Fibroblast of lung (primary cell): ENCODE measurements around the gene MORF4L2. TPM values are rescaled to one million over a fixed set of nuclear protein-coding genes. Genes with fewer than 3 reads are reported as not detected.

Experiments
- DNase-seq, 2 donors: peaks; one replicate each; pipeline versions ENCODE4 v3.0.0 to v3.0.0-alpha.2; 2010; ENCODE audit warnings: low read depth in 2 of 2
- H2AFZ ChIP-seq: 2 replicates; pipeline ENCODE4 v1.5.1; 2012; ENCODE audit warnings: low read length, control low read depth, inconsistent platforms
- H3K27ac ChIP-seq: 2 replicates; pipeline ENCODE4 v1.5.1; 2011; ENCODE audit warnings: low read length, control low read depth; ENCODE audit not compliant: insufficient read depth
- H3K27me3 ChIP-seq: 2 replicates; pipeline ENCODE4 v1.5.1; 2011; ENCODE audit warnings: mild to moderate bottlenecking, low read length; ENCODE audit not compliant: control insufficient read depth, insufficient read depth
- H3K36me3 ChIP-seq: 2 replicates; pipeline ENCODE4 v1.5.1; 2011; ENCODE audit warnings: low read length; ENCODE audit not compliant: control insufficient read depth, insufficient read depth
- H3K4me1 ChIP-seq: 2 replicates; pipeline ENCODE4 v1.5.1; 2011; ENCODE audit warnings: low read length; ENCODE audit not compliant: control insufficient read depth, insufficient read depth; ENCODE audit errors: extremely low read depth
- H3K4me2 ChIP-seq: 2 replicates; pipeline ENCODE4 v1.5.1; 2011; ENCODE audit warnings: low read length, control low read depth; ENCODE audit not compliant: insufficient read depth; ENCODE audit errors: extremely low read depth
- H3K4me3 ChIP-seq, 4 experiments: fragments of 200-600 bp in 1 of 4; sonication (generic) in 1 of 4; replicated peaks in 1 of 4; 2 replicates each; pipeline ENCODE4 v1.5.1; 2011 to 2016; ENCODE audit warnings: low read length in 4 of 4, low read depth in 3 of 4, mild to moderate bottlenecking in 3 of 4, control low read depth in 2 of 4, inconsistent platforms in 1 of 4, mixed read lengths in 1 of 4; ENCODE audit not compliant: insufficient read depth in 1 of 4; ENCODE audit errors: control extremely low read depth in 1 of 4
- H3K79me2 ChIP-seq: 2 replicates; pipeline ENCODE4 v1.5.1; 2012; ENCODE audit warnings: mild to moderate bottlenecking, low read length, inconsistent platforms; ENCODE audit not compliant: control insufficient read depth, insufficient read depth
- H3K9ac ChIP-seq: 2 replicates; pipeline ENCODE4 v1.5.1; 2011; ENCODE audit warnings: mild to moderate bottlenecking, low read length, control low read depth; ENCODE audit not compliant: insufficient read depth
- H3K9me3 ChIP-seq: 2 replicates; pipeline ENCODE4 v1.5.1; 2012; ENCODE audit warnings: low read depth, low read length; ENCODE audit not compliant: control insufficient read depth, insufficient read depth
- H4K20me1 ChIP-seq: 2 replicates; pipeline ENCODE4 v1.5.1; 2011; ENCODE audit warnings: low read length; ENCODE audit not compliant: control insufficient read depth, insufficient read depth; ENCODE audit errors: extremely low read depth
- CTCF ChIP-seq, 2 donors: IDR thresholded peaks in 1 of 2; conservative IDR thresholded peaks in 1 of 2; 1 replicate in 1 of 2; 2 replicates in 1 of 2; pipeline ENCODE4 v1.5.1; 2011 to 2012; ENCODE audit warnings: low read length in 2 of 2, control low read depth in 1 of 2, inconsistent platforms in 1 of 2, low read depth in 1 of 2, mild to moderate bottlenecking in 1 of 2
- EZH2 ChIP-seq: IDR thresholded peaks from 2 replicates; pipeline ENCODE4 v1.5.1; 2012; ENCODE audit warnings: low read length, control low read depth, mild to moderate bottlenecking; ENCODE audit errors: missing control alignments
- polyA plus RNA-seq, 2 donors: library from polyadenylated mRNA; depleted of rRNA in 1 of 2; stranded (reverse) in 1 of 2; unstranded in 1 of 2; fragments of >200 nt; gene quantifications; 2 replicates each; pipeline ENCODE4 v1.2.1, GENCODE V29; 2011 to 2012; ENCODE audit warnings: missing spikeins in 1 of 2
- total RNA-seq: library from RNA; depleted of rRNA; stranded (reverse); fragments of >200 nt; gene quantifications from 2 replicates; pipeline ENCODE4 v1.2.1, GENCODE V29; 2014

MORF4L2 gene
- total and polyA plus RNA-seq, 2 donors (not counting 1 experiment from before 2014, with no cell fraction given): 353 to 948 TPM

GRCh38 chrX:103704863-103705262 is 18.4 kb upstream of the MORF4L2 start:
- DNase-seq: no peak
- H2AFZ ChIP-seq: no peak overlapping the region
- no peak overlapping the region for H3K27ac ChIP-seq
- no peak overlapping the region for H3K4me2 ChIP-seq
- TF ChIP-seq EZH2 (no peak), CTCF (conservative IDR thresholded peaks at IDR 0.05 in 1 of 2, IDR thresholded peaks at IDR 0.05 in 1 of 2; ENCODE audit: low read depth in 1 of 2, low read length in 2 of 2) (no peak)
- H3K9me3 ChIP-seq: no peaks in the 10 kb centered on the region
- H3K4me3 ChIP-seq: no peak overlapping the region
- no peaks in the 10 kb centered on the region for H3K4me1 ChIP-seq
- no peak overlapping the region for H3K9ac ChIP-seq
- no peaks in the 10 kb centered on the region for H3K36me3 ChIP-seq
- no peaks in the 10 kb centered on the region for H3K79me2 ChIP-seq
- no peaks in the 10 kb centered on the region for H4K20me1 ChIP-seq
- H3K27me3 ChIP-seq: no peaks in the 10 kb centered on the region

- H3K9me3 ChIP-seq: no peaks in the 10 kb centered on the region
- H3K4me3 ChIP-seq: no peak overlapping the region
- no peak for DNase-seq
- H3K4me1 ChIP-seq: no peaks in the 10 kb centered on the region
- no peaks in the 10 kb centered on the region for H3K36me3 ChIP-seq
- no peak overlapping the region for H3K4me2 ChIP-seq
- no peak overlapping the region for H3K27ac ChIP-seq
- H4K20me1 ChIP-seq: no peaks in the 10 kb centered on the region
- H2AFZ ChIP-seq: no peak overlapping the region
- H3K79me2 ChIP-seq: no peaks in the 10 kb centered on the region
- no peak overlapping the region for H3K9ac ChIP-seq
- H3K27me3 ChIP-seq: no peaks in the 10 kb centered on the region
- TF ChIP-seq CTCF (conservative IDR thresholded peaks at IDR 0.05 in 1 of 2, IDR thresholded peaks at IDR 0.05 in 1 of 2; ENCODE audit: low read depth in 1 of 2, low read length in 2 of 2): no peak
- TF ChIP-seq EZH2: no peak
These were observed 12.7 kb upstream of the MORF4L2 start for GRCh38 chrX:103699243-103699642.

GRCh38 chrX:103697687-103698086 is 11.2 kb upstream of the MORF4L2 start:
- no peaks in the 10 kb centered on the region for H3K27me3 ChIP-seq
- H3K4me1 ChIP-seq: no peaks in the 10 kb centered on the region
- no peaks in the 10 kb centered on the region for H3K9me3 ChIP-seq
- no peak overlapping the region for H3K4me3 ChIP-seq
- no peak overlapping the region for H3K9ac ChIP-seq
- no peak for TF ChIP-seq EZH2
- no peak for TF ChIP-seq CTCF (conservative IDR thresholded peaks at IDR 0.05 in 1 of 2, IDR thresholded peaks at IDR 0.05 in 1 of 2; ENCODE audit: low read depth in 1 of 2, low read length in 2 of 2)
- H3K79me2 ChIP-seq: no peaks in the 10 kb centered on the region
- H3K4me2 ChIP-seq: no peak overlapping the region
- no peaks in the 10 kb centered on the region for H3K36me3 ChIP-seq
- DNase-seq: no peak
- no peak overlapping the region for H2AFZ ChIP-seq
- H4K20me1 ChIP-seq: no peaks in the 10 kb centered on the region
- no peak overlapping the region for H3K27ac ChIP-seq
